C4-2B (cell line): ENCODE measurements around the gene ASIC2.
A peak's percentile ranks its signal among the peaks of the same experiment; 100 is the strongest.

Experiments used
- H3K27ac ChIP-seq: fragments of 450-650 bp; 2 replicates; pipeline ENCODE4 v1.5.1; 2017
- CTCF ChIP-seq: fragments of 450-650 bp; conservative IDR thresholded peaks from 2 replicates; pipeline ENCODE4 v1.5.1; 2017; ENCODE audit warnings: mild to moderate bottlenecking
- ZFX ChIP-seq: fragments of 450-650 bp; IDR thresholded peaks from 2 replicates; pipeline ENCODE4 v1.6.1; 2017

Gene ASIC2

GRCh38 chr17:33053676-33054075 is 239.4 kb downstream of the ASIC2 start:
- no peak for TF ChIP-seq CTCF
- no peak for TF ChIP-seq ZFX
- no peak overlapping the region for H3K27ac ChIP-seq

- no peak overlapping the region for H3K27ac ChIP-seq
- TF ChIP-seq CTCF = no peak
- no peak for TF ChIP-seq ZFX
Measured at GRCh38 chr17:33052856-33053255, 240.2 kb downstream of the ASIC2 start.

GRCh38 chr17:33050611-33051140 is 242.4 kb downstream of the ASIC2 start:
- no peak overlapping the region for H3K27ac ChIP-seq
- TF ChIP-seq CTCF (no peak), ZFX (no peak)

- TF ChIP-seq CTCF (peak; percentile 94), ZFX (no peak)
- H3K27ac ChIP-seq = no peak overlapping the region
Measured at GRCh38 chr17:33049781-33050414, 243.2 kb downstream of the ASIC2 start.

- TF ChIP-seq ZFX (no peak), CTCF (no peak)
- H3K27ac ChIP-seq = no peak overlapping the region
Measured at GRCh38 chr17:33046361-33047255, 246.5 kb downstream of the ASIC2 start.

GRCh38 chr17:33045216-33045615 is 247.9 kb downstream of the ASIC2 start:
- H3K27ac ChIP-seq = no peak overlapping the region
- TF ChIP-seq ZFX = no peak
- TF ChIP-seq CTCF = no peak

- no peak for TF ChIP-seq CTCF
- no peak for TF ChIP-seq ZFX
Measured at GRCh38 chr17:33044771-33045170, 248.3 kb downstream of the ASIC2 start.

More at GRCh38 chr17:33044771-33045170, 248.3 kb downstream of the ASIC2 start:
- H3K27ac ChIP-seq = no peak overlapping the region
